ENCODE results near the gene PCNX2.

DNA sequence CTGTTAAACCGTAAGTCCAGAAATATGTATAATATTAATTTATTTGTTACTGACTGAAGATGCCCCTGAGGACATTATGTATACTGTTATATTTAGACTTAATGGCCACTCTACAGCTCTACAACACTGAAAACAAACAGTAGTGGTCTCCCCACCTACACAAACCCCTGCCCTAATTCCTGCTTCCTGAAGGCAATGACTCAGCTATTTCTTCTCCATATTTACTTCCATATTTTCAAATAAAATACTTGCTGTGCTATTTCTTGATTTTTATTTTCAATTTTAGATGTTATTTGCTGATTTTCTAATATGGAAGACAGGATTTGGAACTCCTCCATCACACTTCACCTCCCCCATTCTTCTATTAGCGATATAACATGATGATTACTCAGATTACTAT lies 97.6 kb downstream of the PCNX2 start:
- TF ChIP-seq EZH2 (IDR thresholded peaks at IDR 0.05; ENCODE audit: insufficient read depth, poor library complexity, severe bottlenecking) (no peak), EZH2phosphoT487 (IDR thresholded peaks at IDR 0.05; ENCODE audit: insufficient read depth, low read depth) (no peak)

Measured in GM23248 (cell line).